IgD-negative memory B cell (primary cell): ENCODE data around the gene TFAP2C. TPM values are rescaled to one million over a fixed set of nuclear protein-coding genes. Genes with fewer than 3 reads are reported as not detected.

Source experiments
- H3K27ac Mint-ChIP-seq, 3 donors: one replicate each; pipeline ENCODE4 v1.8.0; 2020 to 2022; ENCODE audit warnings: mild to moderate bottlenecking in 3 of 3, mixed read lengths in 3 of 3, moderate library complexity in 1 of 3
- H3K27me3 Mint-ChIP-seq: one replicate; pipeline ENCODE4 v1.8.0; 2021; ENCODE audit warnings: mixed read lengths
- H3K36me3 Mint-ChIP-seq: one replicate; pipeline ENCODE4 v1.8.0; 2020; ENCODE audit warnings: mild to moderate bottlenecking, mixed read lengths
- H3K4me1 Mint-ChIP-seq, 3 donors: one replicate each; pipeline ENCODE4 v1.8.0; 2020 to 2022; ENCODE audit warnings: mixed read lengths in 3 of 3, mild to moderate bottlenecking in 1 of 3
- H3K4me3 Mint-ChIP-seq, 4 donors: one replicate each; pipeline ENCODE4 v1.8.0; 2020 to 2022; ENCODE audit warnings: mild to moderate bottlenecking in 4 of 4, mixed read lengths in 4 of 4, moderate library complexity in 3 of 4
- H3K9me3 Mint-ChIP-seq, 3 donors: one replicate each; pipeline ENCODE4 v1.8.0; 2020 to 2021; ENCODE audit warnings: mixed read lengths in 3 of 3, mild to moderate bottlenecking in 1 of 3
- polyA plus RNA-seq: library from polyadenylated mRNA; unstranded; fragments of 300-500 nt; fragmentation: Illumina TruSeq; gene quantifications from one replicate; pipeline ENCODE4 v1.2.3, GENCODE V29; 2021

The TFAP2C gene
- polyA plus RNA-seq, 1 donor from 2014 or later, result not detected

GRCh38 chr20:56628015-56628872, 862 bp upstream of the TFAP2C start:
- peaks cover 0 to 6% (median 4%) of the 10 kb centered on the region in 3 donors for H3K4me1 Mint-ChIP-seq
- no peaks in the 10 kb centered on the region for H3K36me3 Mint-ChIP-seq
- H3K27ac Mint-ChIP-seq, result no peak overlapping the region
- H3K4me3 Mint-ChIP-seq, result peak overlapping the region in 3 of 4 donors; percentile 41 to 51 (median 45)
- H3K27me3 Mint-ChIP-seq, result peaks cover 56% of the 10 kb centered on the region
- no peaks in the 10 kb centered on the region for H3K9me3 Mint-ChIP-seq

DNA sequence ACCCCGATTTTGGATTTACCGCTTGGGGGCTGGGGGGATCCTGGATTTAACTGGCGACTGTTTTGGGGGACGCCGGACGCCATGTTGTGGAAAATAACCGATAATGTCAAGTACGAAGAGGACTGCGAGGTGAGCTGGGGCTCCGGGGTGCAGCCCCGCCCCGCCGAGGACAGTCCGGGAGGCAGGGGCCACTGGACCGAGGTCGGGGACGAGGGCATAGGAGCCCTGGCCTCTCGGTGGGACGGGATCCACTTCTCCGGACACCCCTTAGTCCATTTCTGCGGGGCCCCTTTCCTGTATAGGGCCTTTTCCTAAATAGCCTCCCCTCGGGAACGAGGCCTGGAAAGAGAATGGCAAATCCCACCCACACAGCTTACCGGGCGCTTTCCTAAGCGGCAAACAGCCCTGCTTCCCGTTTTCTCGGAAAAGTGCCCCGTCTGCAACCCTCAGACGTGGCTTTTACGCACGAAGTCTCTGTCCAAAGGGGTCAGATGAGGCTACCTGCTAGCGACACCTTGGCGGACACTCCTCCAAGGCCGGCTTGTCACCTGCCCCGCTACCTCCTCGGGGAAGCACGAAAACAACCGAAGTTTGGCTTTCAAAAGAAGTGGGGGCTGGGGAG, 469 bp downstream of the TFAP2C start:
- Mint-ChIP-seq H3K4me3 (peak overlapping the region in 1 of 4 donors; percentile 47), H3K9me3 (no peaks in the 10 kb centered on the region), H3K27me3 (peaks cover 61% of the 10 kb centered on the region), H3K4me1 (peaks cover 0 to 6% (median 4%) of the 10 kb centered on the region in 3 donors), H3K27ac (no peak overlapping the region), H3K36me3 (no peaks in the 10 kb centered on the region)

DNA sequence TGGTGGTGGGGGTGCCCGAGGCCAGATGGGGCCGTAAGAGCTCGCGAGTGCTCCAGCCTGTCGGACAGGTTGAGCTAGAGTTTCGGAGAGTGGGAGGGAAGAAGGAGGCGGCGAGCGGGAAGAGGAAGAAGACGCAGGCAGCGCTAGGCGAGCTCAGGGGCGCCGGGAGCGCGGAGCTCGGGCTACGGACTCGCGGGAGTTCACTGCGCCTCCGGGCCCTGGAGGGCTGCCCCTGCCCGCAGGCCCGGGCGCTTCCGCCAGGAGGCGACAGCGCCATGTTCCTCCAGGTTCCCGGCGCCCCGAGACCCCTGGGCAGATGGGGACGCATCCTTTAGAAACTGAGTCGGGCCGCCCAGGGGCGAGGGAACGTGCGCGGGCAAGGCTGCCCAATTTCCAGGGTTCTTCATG, 984 bp downstream of the TFAP2C start:
- Mint-ChIP-seq H3K27me3 (peaks cover 61% of the 10 kb centered on the region), H3K4me3 (peak overlapping the region in 1 of 4 donors; percentile 47), H3K4me1 (peaks cover 0 to 6% (median 4%) of the 10 kb centered on the region in 3 donors), H3K9me3 (no peaks in the 10 kb centered on the region), H3K36me3 (no peaks in the 10 kb centered on the region), H3K27ac (no peak overlapping the region)

- Mint-ChIP-seq H3K4me3 (no peak overlapping the region), H3K9me3 (no peaks in the 10 kb centered on the region), H3K27ac (no peak overlapping the region), H3K4me1 (peaks cover 0 to 6% (median 4%) of the 10 kb centered on the region in 3 donors), H3K27me3 (peaks cover 59% of the 10 kb centered on the region), H3K36me3 (no peaks in the 10 kb centered on the region)
These were observed 1.6 kb downstream of the TFAP2C start for GRCh38 chr20:56630506-56631317.

- peaks cover 0 to 6% (median 4%) of the 10 kb centered on the region in 3 donors for H3K4me1 Mint-ChIP-seq
- H3K4me3 Mint-ChIP-seq, result peak overlapping the region in 1 of 4 donors; percentile 76
- H3K27me3 Mint-ChIP-seq, result peaks cover 54% of the 10 kb centered on the region
- no peaks in the 10 kb centered on the region for H3K9me3 Mint-ChIP-seq
- H3K36me3 Mint-ChIP-seq, result no peaks in the 10 kb centered on the region
- peak overlapping the region in 1 of 3 donors; percentile 82 for H3K27ac Mint-ChIP-seq
These were observed 2.3 kb downstream of the TFAP2C start for GRCh38 chr20:56631318-56631989.

- Mint-ChIP-seq H3K9me3 (no peaks in the 10 kb centered on the region), H3K4me1 (peaks cover 0 to 6% (median 4%) of the 10 kb centered on the region in 3 donors), H3K27ac (peak overlapping the region in 2 of 3 donors; percentile 39 to 82), H3K36me3 (no peaks in the 10 kb centered on the region), H3K4me3 (peak overlapping the region in 2 of 4 donors; percentile 3 to 76), H3K27me3 (peaks cover 49% of the 10 kb centered on the region)
These were observed 2.9 kb downstream of the TFAP2C start for GRCh38 chr20:56631990-56632327.

DNA sequence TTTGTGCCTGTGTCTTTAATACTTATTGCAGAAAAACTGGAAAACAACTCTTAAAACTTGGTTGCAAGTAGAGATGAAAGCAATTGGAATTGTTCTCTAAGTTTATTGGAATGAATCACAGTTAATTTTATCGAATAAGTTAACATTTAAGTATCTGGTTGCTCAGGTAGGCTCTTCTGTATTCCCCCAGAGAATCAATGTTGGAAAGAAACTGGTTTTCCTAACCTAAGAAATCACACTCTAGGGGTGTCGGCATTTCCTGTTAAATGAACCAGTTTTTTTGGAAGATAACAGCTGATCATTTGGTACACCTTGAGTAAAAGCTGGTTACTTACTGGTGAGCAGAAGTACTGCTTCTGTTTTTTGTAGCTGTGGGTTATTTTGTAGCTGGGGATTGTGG, 5.2 kb downstream of the TFAP2C start:
- no peaks in the 10 kb centered on the region for H3K36me3 Mint-ChIP-seq
- peaks cover 0 to under 1% (median 0%) of the 10 kb centered on the region in 3 donors for H3K9me3 Mint-ChIP-seq
- no peaks in the 10 kb centered on the region for H3K4me1 Mint-ChIP-seq
- no peak overlapping the region for H3K27ac Mint-ChIP-seq
- no peak overlapping the region for H3K4me3 Mint-ChIP-seq
- peaks cover 31% of the 10 kb centered on the region for H3K27me3 Mint-ChIP-seq

- Mint-ChIP-seq H3K36me3 (no peaks in the 10 kb centered on the region), H3K4me3 (no peak overlapping the region), H3K27me3 (peaks cover 25% of the 10 kb centered on the region), H3K27ac (no peak overlapping the region), H3K9me3 (peaks cover 0 to 3% (median 0%) of the 10 kb centered on the region in 3 donors), H3K4me1 (no peaks in the 10 kb centered on the region)
These were observed 5.8 kb downstream of the TFAP2C start for GRCh38 chr20:56634735-56635385.

DNA sequence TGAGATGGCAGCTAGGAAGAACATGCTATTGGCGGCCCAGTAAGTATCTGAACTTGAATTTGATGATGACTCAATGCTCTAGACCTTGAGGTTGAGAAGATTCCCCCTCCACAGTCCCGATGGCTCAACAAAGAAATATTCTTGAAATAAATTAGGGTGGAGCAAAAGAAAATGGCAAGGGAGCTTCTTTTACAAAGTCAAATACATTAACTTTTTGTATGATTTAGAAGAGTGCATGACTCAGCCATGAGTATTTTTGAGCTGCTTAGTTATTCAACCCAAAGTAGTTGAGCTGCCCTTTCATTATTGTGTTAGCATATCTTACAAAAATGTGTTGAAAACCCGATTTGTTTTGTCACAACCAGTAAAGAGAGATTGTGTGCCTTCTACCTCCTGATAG, 7.6 kb downstream of the TFAP2C start:
- Mint-ChIP-seq H3K36me3 (no peaks in the 10 kb centered on the region), H3K4me1 (no peaks in the 10 kb centered on the region), H3K27me3 (peaks cover 19% of the 10 kb centered on the region), H3K4me3 (no peak overlapping the region), H3K9me3 (peaks cover 0 to 3% (median 0%) of the 10 kb centered on the region in 3 donors), H3K27ac (no peak overlapping the region)

- H3K27ac Mint-ChIP-seq, result no peak overlapping the region
- H3K36me3 Mint-ChIP-seq, result no peaks in the 10 kb centered on the region
- no peak overlapping the region for H3K4me3 Mint-ChIP-seq
- H3K27me3 Mint-ChIP-seq, result peaks cover 13% of the 10 kb centered on the region
- H3K4me1 Mint-ChIP-seq, result no peaks in the 10 kb centered on the region
- H3K9me3 Mint-ChIP-seq, result peaks cover 0 to 3% (median 0%) of the 10 kb centered on the region in 3 donors
These were observed 8.5 kb downstream of the TFAP2C start for GRCh38 chr20:56637576-56637975.

GRCh38 chr20:56646599-56646998, 17.5 kb downstream of the TFAP2C start:
- Mint-ChIP-seq H3K36me3 (no peaks in the 10 kb centered on the region), H3K27ac (no peak overlapping the region), H3K4me3 (no peak overlapping the region), H3K9me3 (peaks cover 1 to 5% (median 4%) of the 10 kb centered on the region in 3 donors), H3K27me3 (peaks cover 2% of the 10 kb centered on the region), H3K4me1 (no peaks in the 10 kb centered on the region)

GRCh38 chr20:56653211-56653610, 24.1 kb downstream of the TFAP2C start:
- Mint-ChIP-seq H3K27ac (no peak overlapping the region), H3K27me3 (no peaks in the 10 kb centered on the region), H3K36me3 (no peaks in the 10 kb centered on the region), H3K4me3 (no peak overlapping the region), H3K4me1 (no peaks in the 10 kb centered on the region), H3K9me3 (peaks cover 0 to 3% (median 0%) of the 10 kb centered on the region in 3 donors)

DNA sequence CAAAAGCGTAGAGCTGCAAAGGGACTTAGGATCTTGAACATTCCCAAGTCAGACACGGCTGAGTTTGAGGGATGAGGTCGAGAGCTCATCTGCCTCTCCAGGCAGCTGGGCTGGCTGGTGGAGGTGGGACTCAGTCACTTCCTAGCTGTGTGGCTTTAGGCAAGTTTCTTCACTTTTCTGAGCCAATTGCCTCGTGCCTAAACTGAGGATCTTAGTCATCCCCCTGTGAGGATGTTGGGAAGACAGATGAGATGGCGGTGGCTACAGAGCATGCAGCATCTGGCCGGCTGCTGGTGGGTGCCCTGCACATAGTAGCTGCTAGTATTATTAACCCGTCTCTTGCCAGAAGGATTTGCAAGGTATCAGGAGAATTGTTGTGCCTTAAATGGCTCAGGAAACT, 27.5 kb downstream of the TFAP2C start:
- H3K36me3 Mint-ChIP-seq, result no peaks in the 10 kb centered on the region

DNA sequence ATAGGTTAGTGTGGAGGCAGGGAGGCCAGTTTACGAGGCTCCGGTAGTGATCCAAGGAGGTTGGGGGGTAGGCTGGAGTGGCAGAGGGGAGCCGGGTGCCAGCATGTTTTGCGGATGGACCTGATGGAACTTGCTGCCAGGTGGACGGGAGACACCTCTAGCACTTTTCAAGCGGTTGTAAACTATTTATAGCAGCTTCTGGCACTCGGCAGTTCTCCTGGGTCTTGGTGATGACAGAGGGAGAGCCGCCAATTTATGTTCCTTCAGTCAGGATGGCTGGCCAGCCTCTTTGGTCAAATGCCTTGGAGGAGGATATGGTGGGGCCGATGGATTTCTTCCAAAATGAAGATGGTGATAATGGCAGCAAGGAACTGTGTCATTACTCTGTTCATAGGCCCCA, 28.8 kb downstream of the TFAP2C start:
- no peak overlapping the region for H3K27ac Mint-ChIP-seq
- no peaks in the 10 kb centered on the region for H3K4me1 Mint-ChIP-seq
- no peak overlapping the region for H3K4me3 Mint-ChIP-seq

More for the DNA sequence above, 27.5 kb downstream of the TFAP2C start:
- H3K4me3 Mint-ChIP-seq, result no peak overlapping the region
- H3K9me3 Mint-ChIP-seq, result peaks cover 0 to 3% (median 0%) of the 10 kb centered on the region in 3 donors
- H3K27ac Mint-ChIP-seq, result no peak overlapping the region
- no peaks in the 10 kb centered on the region for H3K4me1 Mint-ChIP-seq
- no peaks in the 10 kb centered on the region for H3K27me3 Mint-ChIP-seq

More for the DNA sequence above, 28.8 kb downstream of the TFAP2C start:
- no peaks in the 10 kb centered on the region for H3K27me3 Mint-ChIP-seq
- no peaks in the 10 kb centered on the region for H3K36me3 Mint-ChIP-seq
- H3K9me3 Mint-ChIP-seq, result peaks cover 0 to 3% (median 0%) of the 10 kb centered on the region in 3 donors
